Measurements from ENCODE around the gene NR4A3. TPM values are rescaled to one million over a fixed set of nuclear protein-coding genes. Genes with fewer than 3 reads are reported as not detected.
A peak's percentile ranks its signal among the peaks of the same experiment; 100 is the strongest.
"Not testable (repeated sequence)": the region's sequence is repeated elsewhere in the genome, so short reads cannot be mapped to it uniquely, and the experiment has no call there.

Gene NR4A3
- 1 to 10 TPM; 1.2 to 3.1 (median 2.4) TPM for total RNA-seq (2021; fragmentation: NEBNext Ultra II Directional; extraction: Animal tissue kit (Norgen Biotek cat#: 25700))
- long read RNA-seq = 0 reads

- Mint-ChIP-seq H3K4me3 (peak within 1 kb of the TSS; percentile 99), H3K36me3 (ENCODE audit: low read depth) (no peaks in the 10 kb centered on the region), H3K27me3 (ENCODE audit: insufficient read depth) (peaks cover 10% of the 10 kb centered on the region), H3K4me1 (ENCODE audit: low read depth) (peaks cover 29% of the 10 kb centered on the region), H3K9me3 (no peaks in the 10 kb centered on the region), H3K27ac (peak within 1 kb of the TSS; percentile 80)
- peak; percentile 97 for DNase-seq
- peak; percentile 56 for TF ChIP-seq CTCF (IDR thresholded peaks at IDR 0.05)
Observed at GRCh38 chr9:99821396-99822108, at the start of gene NR4A3. NR4A3 (plus strand) TSS chr9:99821885; CDS start chr9:99828043, 6,158 bp downstream.

- Mint-ChIP-seq H3K27me3 (ENCODE audit: insufficient read depth) (peaks cover 1% of the 10 kb centered on the region), H3K27ac (no peak overlapping the region)
Observed at GRCh38 chr9:99773468-99774138, 48.1 kb upstream of the NR4A3 start.

GRCh38 chr9:99778308-99778707, 43.4 kb upstream of the NR4A3 start:
- no peak overlapping the region for H3K4me3 Mint-ChIP-seq
- no peak for TF ChIP-seq CTCF (IDR thresholded peaks at IDR 0.05)
- no peaks in the 10 kb centered on the region for H3K36me3 Mint-ChIP-seq (ENCODE audit: low read depth)
- no peaks in the 10 kb centered on the region for H3K9me3 Mint-ChIP-seq
- no peak overlapping the region for H3K27ac Mint-ChIP-seq
- peaks cover 14% of the 10 kb centered on the region for H3K4me1 Mint-ChIP-seq (ENCODE audit: low read depth)
- DNase-seq = peak; percentile 76
- peaks cover 7% of the 10 kb centered on the region for H3K27me3 Mint-ChIP-seq (ENCODE audit: insufficient read depth)

More at GRCh38 chr9:99773468-99774138, 48.1 kb upstream of the NR4A3 start:
- no peak for DNase-seq
- no peak overlapping the region for H3K4me3 Mint-ChIP-seq
- no peaks in the 10 kb centered on the region for H3K9me3 Mint-ChIP-seq
- TF ChIP-seq CTCF (IDR thresholded peaks at IDR 0.05) = no peak
- H3K36me3 Mint-ChIP-seq (ENCODE audit: low read depth) = no peaks in the 10 kb centered on the region
- peaks cover 10% of the 10 kb centered on the region for H3K4me1 Mint-ChIP-seq (ENCODE audit: low read depth)

GRCh38 chr9:99778836-99779235, 42.8 kb upstream of the NR4A3 start:
- Mint-ChIP-seq H3K27ac (no peak overlapping the region), H3K36me3 (ENCODE audit: low read depth) (no peaks in the 10 kb centered on the region), H3K4me3 (no peak overlapping the region), H3K9me3 (no peaks in the 10 kb centered on the region), H3K4me1 (ENCODE audit: low read depth) (peaks cover 14% of the 10 kb centered on the region), H3K27me3 (ENCODE audit: insufficient read depth) (peaks cover 7% of the 10 kb centered on the region)
- no peak for DNase-seq
- no peak for TF ChIP-seq CTCF (IDR thresholded peaks at IDR 0.05)

GRCh38 chr9:99779277-99779676, 42.4 kb upstream of the NR4A3 start:
- Mint-ChIP-seq H3K9me3 (no peaks in the 10 kb centered on the region), H3K36me3 (ENCODE audit: low read depth) (no peaks in the 10 kb centered on the region), H3K27me3 (ENCODE audit: insufficient read depth) (peaks cover 7% of the 10 kb centered on the region), H3K4me3 (no peak overlapping the region), H3K4me1 (ENCODE audit: low read depth) (peaks cover 14% of the 10 kb centered on the region), H3K27ac (no peak overlapping the region)
- no peak for DNase-seq
- TF ChIP-seq CTCF (IDR thresholded peaks at IDR 0.05) = no peak

- H3K4me3 Mint-ChIP-seq; H3K9me3 Mint-ChIP-seq; H3K27ac Mint-ChIP-seq; H3K27me3 Mint-ChIP-seq (ENCODE audit: insufficient read depth); DNase-seq; H3K36me3 Mint-ChIP-seq (ENCODE audit: low read depth): not testable (repeated sequence)
- H3K4me1 Mint-ChIP-seq (ENCODE audit: low read depth) = peaks cover 20% of the 10 kb centered on the region
Observed at GRCh38 chr9:99782349-99782748, 39.3 kb upstream of the NR4A3 start.
